MCF 10A (cell line): ENCODE measurements around the gene LETM1. TPM values are rescaled to one million over a fixed set of nuclear protein-coding genes. Genes with fewer than 3 reads are reported as not detected.

ENCODE experiments used
- BruUV-seq: library from RNA; stranded (reverse); fragments of 400-500 nt; replicated peaks from 2 replicates; lab custom pipeline; 2021; lab: Mats Ljungman, UMichigan
- CTCF ChIA-PET: fragments of 300-600 bp; sonication (Branson Sonifier 250); formaldehyde crosslinking; extraction: SDS; loops from one replicate; lab custom pipeline; 2021; ENCODE audit warnings: antibody characterized with exemption, inconsistent platforms; lab: Yijun Ruan, JAX
- POLR2A ChIA-PET: fragments of 300-600, 350-650 bp; sonication (Branson Sonifier 250); formaldehyde crosslinking; extraction: SDS; loops from one replicate; lab custom pipeline; 2020; ENCODE audit warnings: antibody characterized with exemption, inconsistent platforms; lab: Yijun Ruan, JAX
- DNase-seq: peaks from one replicate; pipeline ENCODE4 v3.0.0-alpha.2; 2018; ENCODE audit not compliant: unreplicated experiment
- H3K27ac Mint-ChIP-seq: one replicate; pipeline ENCODE4 v1.8.0; 2022; ENCODE audit warnings: mild to moderate bottlenecking, low read depth, mixed read lengths; ENCODE audit not compliant: unreplicated experiment
- H3K27me3 Mint-ChIP-seq: one replicate; pipeline ENCODE4 v1.8.0; 2022; ENCODE audit warnings: mixed read lengths; ENCODE audit not compliant: insufficient read depth, unreplicated experiment
- H3K36me3 Mint-ChIP-seq: one replicate; pipeline ENCODE4 v1.8.0; 2022; ENCODE audit warnings: mild to moderate bottlenecking, moderate library complexity, mixed read lengths; ENCODE audit not compliant: insufficient read depth, unreplicated experiment
- H3K4me1 Mint-ChIP-seq: one replicate; pipeline ENCODE4 v1.8.0; 2022; ENCODE audit warnings: mixed read lengths; ENCODE audit not compliant: insufficient read depth, unreplicated experiment
- H3K4me3 Mint-ChIP-seq: one replicate; pipeline ENCODE4 v1.8.0; 2022; ENCODE audit warnings: mild to moderate bottlenecking, moderate library complexity, mixed read lengths; ENCODE audit not compliant: unreplicated experiment
- H3K9me3 Mint-ChIP-seq: one replicate; pipeline ENCODE4 v1.8.0; 2022; ENCODE audit warnings: mixed read lengths; ENCODE audit not compliant: unreplicated experiment
- intact Hi-C: fragments of 100-400 bp; cut with micrococcal nuclease; formaldehyde crosslinking; loops from 2 replicates; pipeline ENCODE4 v1.14.1; 2022
- total RNA-seq: library from RNA; stranded (reverse); gene quantifications from 2 replicates; pipeline ENCODE4 v1.2.3, GENCODE V29; 2022
- TF ChIP-seq, protein P1 (sequence below): fragments of 200-600 bp; IDR thresholded peaks from one replicate; pipeline ENCODE4 v1.8.0; 2022; ENCODE audit warnings: antibody characterized with exemption, mild to moderate bottlenecking; ENCODE audit not compliant: unreplicated experiment

LETM1 gene
- total RNA-seq, 1 experiment from 2014 or later = 85.0 TPM

DNA sequence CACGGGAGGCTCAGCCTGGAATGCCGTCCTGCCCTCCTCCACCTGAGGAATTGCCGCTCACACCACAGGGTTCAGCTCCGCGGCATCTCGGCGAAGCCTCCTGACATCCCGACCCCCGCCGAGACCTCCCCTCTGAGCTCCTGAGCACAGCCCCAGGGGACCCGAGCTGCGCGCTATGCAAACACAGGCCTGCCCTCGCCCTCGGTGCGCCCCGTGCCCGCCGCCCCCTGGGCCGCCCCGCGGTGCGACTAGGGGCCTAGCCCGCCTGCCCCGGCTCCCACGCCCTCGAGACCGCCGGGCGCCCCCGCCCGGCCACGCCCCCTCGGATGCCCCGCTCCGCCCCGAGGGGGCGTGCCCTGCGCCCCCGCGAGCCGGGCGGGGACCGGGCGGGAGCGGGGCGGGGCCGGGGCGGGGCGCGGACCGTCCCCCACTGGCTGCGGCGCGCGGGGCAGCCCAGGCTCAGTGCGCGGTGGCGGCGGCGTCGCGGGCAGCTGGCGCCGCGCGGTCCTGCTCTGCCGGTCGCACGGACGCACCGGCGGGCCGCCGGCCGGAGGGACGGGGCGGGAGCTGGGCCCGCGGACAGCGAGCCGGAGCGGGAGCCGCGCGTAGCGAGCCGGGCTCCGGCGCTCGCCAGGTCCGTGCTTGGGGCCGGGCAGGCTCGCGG, 63.0 kb downstream of the LETM1 start, which contains the start of gene FGFR3:
Gene FGFR3 (plus strand): TSS at position 462 of the 664 bp plus-strand sequence. CDS start 642 bp downstream, outside the sequence.
- H3K27me3 Mint-ChIP-seq = no peaks in the 10 kb centered on the region
- no TSS peak for BruUV-seq
- no peak within 1 kb of the TSS for H3K27ac Mint-ChIP-seq
- ChIA-PET CTCF (interaction anchor here (0.6 to 2.6 kb wide), 3 partner anchors 11 to 84 kb away, joined by 3 to 10 read pairs (median 6); no protein-coding TSS in a partner anchor), POLR2A (interaction anchor here (0.5 to 2.2 kb wide), 5 partner anchors 9 to 1591 kb away, joined by 3 to 12 read pairs (median 4); no protein-coding TSS in a partner anchor)
- TF ChIP-seq, protein P1, sequence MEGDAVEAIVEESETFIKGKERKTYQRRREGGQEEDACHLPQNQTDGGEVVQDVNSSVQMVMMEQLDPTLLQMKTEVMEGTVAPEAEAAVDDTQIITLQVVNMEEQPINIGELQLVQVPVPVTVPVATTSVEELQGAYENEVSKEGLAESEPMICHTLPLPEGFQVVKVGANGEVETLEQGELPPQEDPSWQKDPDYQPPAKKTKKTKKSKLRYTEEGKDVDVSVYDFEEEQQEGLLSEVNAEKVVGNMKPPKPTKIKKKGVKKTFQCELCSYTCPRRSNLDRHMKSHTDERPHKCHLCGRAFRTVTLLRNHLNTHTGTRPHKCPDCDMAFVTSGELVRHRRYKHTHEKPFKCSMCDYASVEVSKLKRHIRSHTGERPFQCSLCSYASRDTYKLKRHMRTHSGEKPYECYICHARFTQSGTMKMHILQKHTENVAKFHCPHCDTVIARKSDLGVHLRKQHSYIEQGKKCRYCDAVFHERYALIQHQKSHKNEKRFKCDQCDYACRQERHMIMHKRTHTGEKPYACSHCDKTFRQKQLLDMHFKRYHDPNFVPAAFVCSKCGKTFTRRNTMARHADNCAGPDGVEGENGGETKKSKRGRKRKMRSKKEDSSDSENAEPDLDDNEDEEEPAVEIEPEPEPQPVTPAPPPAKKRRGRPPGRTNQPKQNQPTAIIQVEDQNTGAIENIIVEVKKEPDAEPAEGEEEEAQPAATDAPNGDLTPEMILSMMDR = no peak
- intact Hi-C loops = loop anchor here (5.0 kb wide), 1 partner anchor 46 kb away; no protein-coding TSS in a partner anchor
- H3K9me3 Mint-ChIP-seq = no peaks in the 10 kb centered on the region
- peaks cover 4% of the 10 kb centered on the region for H3K36me3 Mint-ChIP-seq
- peak; percentile 41 for DNase-seq
- H3K4me3 Mint-ChIP-seq = peak within 1 kb of the TSS; percentile 39
- H3K4me1 Mint-ChIP-seq = peaks cover 9% of the 10 kb centered on the region

DNA sequence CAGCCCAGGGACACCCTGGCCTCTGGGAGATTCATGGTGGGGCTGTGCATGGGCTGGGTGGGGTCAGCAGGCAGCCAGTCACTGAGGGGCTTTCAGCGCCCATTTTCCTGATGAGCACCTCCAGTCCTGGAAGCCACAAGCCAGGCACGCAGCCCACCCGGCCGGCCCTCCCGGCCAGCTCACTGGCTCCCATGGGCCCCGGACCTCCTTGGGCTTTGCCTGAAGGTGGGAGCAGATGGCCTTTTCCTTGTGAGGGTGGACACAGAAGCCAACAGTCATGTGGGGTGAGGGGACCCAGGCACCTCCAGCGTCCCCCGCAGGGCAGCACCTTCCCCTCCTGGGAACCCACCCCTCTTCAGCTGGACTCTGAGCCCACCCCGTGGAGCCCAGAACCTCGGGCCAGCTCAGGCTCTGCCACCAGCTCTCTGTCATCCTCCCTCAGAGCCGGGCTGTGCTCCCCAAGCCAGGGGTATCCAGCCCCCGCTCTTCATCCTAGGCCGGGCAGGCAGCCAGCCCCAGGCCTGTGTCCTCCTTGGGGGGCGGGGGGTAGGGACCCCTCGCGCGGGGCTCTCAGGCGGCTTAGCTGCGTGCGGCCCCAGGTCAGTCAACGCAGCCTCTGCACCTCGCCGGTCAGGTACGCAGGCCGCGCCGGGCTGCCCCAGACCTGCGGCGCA, 63.7 kb downstream of the LETM1 start:
- DNase-seq = no peak
- Mint-ChIP-seq H3K27ac (no peak overlapping the region), H3K27me3 (no peaks in the 10 kb centered on the region), H3K4me1 (peaks cover 9% of the 10 kb centered on the region), H3K36me3 (peaks cover 4% of the 10 kb centered on the region), H3K4me3 (no peak overlapping the region), H3K9me3 (no peaks in the 10 kb centered on the region)
- no TSS peak for BruUV-seq
- intact Hi-C loops = loop anchor here (5.0 kb wide), 1 partner anchor 45 kb away; no protein-coding TSS in a partner anchor
- TF ChIP-seq, protein P1 = no peak
- CTCF ChIA-PET = interaction anchor here (1.1 to 2.6 kb wide), 3 partner anchors 11 to 44 kb away, joined by 3 to 10 read pairs (median 6); no protein-coding TSS in a partner anchor
- POLR2A ChIA-PET = interaction anchor here (0.7 to 2.2 kb wide), 3 partner anchors 8 to 64 kb away, joined by 3 to 12 read pairs (median 4); partner anchors contain the start of gene LETM1

DNA sequence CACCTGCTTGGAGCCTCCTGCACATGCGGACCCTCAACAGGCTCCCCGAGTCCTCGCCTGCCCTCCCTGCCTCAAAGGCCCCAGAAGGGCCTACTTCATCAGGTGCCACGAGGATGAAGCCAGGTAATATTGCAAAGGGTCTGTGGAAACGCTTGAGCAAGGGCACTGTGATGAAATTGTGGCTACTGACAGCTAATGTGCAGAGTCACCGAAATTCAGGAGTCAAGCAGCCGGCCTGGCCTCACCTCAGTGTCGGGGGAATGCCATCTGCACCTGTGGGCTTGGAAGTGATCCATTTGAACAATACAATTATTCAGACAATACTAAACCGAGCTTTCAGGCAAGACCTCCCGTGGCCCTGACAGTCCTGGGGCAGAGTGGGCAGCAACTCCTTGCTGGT, 66.0 kb downstream of the LETM1 start:
- ChIA-PET POLR2A (interaction anchor here (1.0 to 1.6 kb wide), 4 partner anchors 12 to 78 kb away, joined by 3 to 22 read pairs (median 4); partner anchors contain the start of gene SLBP), CTCF (interaction anchor here (0.7 to 1.9 kb wide), 5 partner anchors 19 to 747 kb away, joined by 3 to 8 read pairs (median 3); no protein-coding TSS in a partner anchor)
- TF ChIP-seq, protein P1 = no peak
- peaks cover 9% of the 10 kb centered on the region for H3K4me1 Mint-ChIP-seq
- peaks cover 4% of the 10 kb centered on the region for H3K36me3 Mint-ChIP-seq
- no peak overlapping the region for H3K27ac Mint-ChIP-seq
- H3K9me3 Mint-ChIP-seq = no peaks in the 10 kb centered on the region
- H3K4me3 Mint-ChIP-seq = no peak overlapping the region
- no peaks in the 10 kb centered on the region for H3K27me3 Mint-ChIP-seq
- peak; percentile 61 for DNase-seq
- no TSS peak for BruUV-seq
- intact Hi-C loops = loop anchor here (5.0 kb wide), 1 partner anchor 43 kb away; no protein-coding TSS in a partner anchor
